Left ventricle myocardium superior (tissue), 1 donor: ENCODE results near the gene LANCL1. TPM values are rescaled to one million over a fixed set of nuclear protein-coding genes. Genes with fewer than 3 reads are reported as not detected.

ENCODE experiments used
- ATAC-seq: fragments of 200-7000 bp; cut with Tn5 transposase; one replicate; pipeline ENCODE4 v1.9.1; 2020; ENCODE audit warnings: mild to moderate bottlenecking, moderate library complexity
- DNase-seq: peaks from one replicate; pipeline ENCODE4 v3.0.0-alpha.2; 2020
- intact Hi-C: fragments of 100-400 bp; cut with micrococcal nuclease; formaldehyde crosslinking; loops from one replicate; pipeline ENCODE4 v1.11.0; 2022
- total RNA-seq: library from RNA; stranded (reverse); fragmentation: NEBNext Ultra II Directional; extraction: Animal tissue kit (Norgen Biotek cat#: 25700); gene quantifications from one replicate; pipeline ENCODE4 v1.2.1, GENCODE V29; 2021
- donor health status: DM: no; HTN: yes; CAD: no; lungs with severe emphysema.

The LANCL1 gene
- total RNA-seq, 1 donor from 2014 or later: 57.8 TPM

DNA sequence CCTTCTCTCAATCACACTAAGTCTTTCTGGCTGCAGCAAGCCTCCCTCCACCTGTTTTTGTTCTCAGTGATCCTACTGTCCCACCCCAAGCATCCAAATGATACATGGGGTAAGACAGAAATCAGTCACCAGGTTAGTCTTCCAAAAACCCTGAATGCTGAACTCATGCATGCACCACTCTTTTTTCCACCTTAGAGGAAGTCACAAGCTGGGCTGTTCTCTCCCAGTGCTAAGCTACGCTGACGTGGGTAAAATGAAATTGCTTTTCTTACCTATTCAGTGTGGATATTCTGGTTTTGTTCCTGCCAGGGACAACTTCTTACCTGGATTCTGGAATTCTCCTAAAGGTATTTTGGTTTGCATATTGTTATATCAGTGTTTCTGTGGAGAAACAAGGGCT is 54.2 kb downstream of the LANCL1 start:
- ATAC-seq (no peak), DNase-seq (no peak)
- intact Hi-C loops: no loop called here

- peak; percentile 58 for ATAC-seq
- DNase-seq: no peak
- intact Hi-C loops: no loop called here
Observed at GRCh38 chr2:210421916-210422315, 54.6 kb downstream of the LANCL1 start.

DNA sequence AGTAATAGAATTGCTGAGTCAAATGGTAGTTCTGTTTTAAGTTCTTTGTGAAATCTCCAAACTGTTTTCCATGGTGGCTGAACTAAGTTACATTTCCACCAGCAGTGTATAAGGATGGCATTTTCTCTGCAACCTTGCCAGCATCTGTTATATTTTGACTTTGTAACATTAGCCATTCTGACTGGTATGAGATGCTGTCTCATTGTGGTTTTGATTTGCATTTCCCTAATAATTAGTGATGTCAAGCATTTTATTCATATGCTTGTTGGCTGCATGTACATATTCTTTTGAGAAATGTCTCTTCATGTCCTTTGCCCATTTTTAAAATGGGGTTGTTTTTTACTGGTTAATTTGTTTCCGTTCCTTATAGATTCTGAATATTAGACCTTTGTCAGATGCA is 63.9 kb downstream of the LANCL1 start:
- no peak for ATAC-seq
- intact Hi-C loops: no loop called here
- no peak for DNase-seq

DNA sequence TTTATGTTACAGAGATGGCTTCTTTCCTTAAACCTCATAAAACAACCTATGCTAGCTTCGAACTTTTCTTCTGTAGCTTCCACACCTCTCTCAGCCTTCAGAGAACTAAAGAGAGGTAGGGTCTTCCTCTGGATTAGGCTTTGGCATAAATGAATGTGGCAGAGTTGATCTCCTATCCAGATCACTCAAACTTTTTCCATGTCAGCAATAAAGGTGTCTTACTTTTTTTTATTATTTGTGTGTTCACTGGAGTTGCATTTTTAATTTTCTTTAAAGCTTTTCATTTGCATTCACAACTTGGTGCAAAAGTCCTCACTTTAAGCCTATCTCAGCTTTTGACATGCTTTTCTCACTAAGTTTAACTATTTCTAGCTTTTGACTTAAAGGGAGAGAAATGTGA is 66.0 kb downstream of the LANCL1 start:
- DNase-seq: no peak
- no peak for ATAC-seq
- intact Hi-C loops: no loop called here

- no peak for ATAC-seq
- no peak for DNase-seq
- intact Hi-C loops: loop anchor here (5.0 kb wide), 1 partner anchor 152 kb away; no protein-coding TSS in a partner anchor
Observed at GRCh38 chr2:210399440-210400041, 77.0 kb downstream of the LANCL1 start.

- peak; percentile 92 for ATAC-seq
- no peak for DNase-seq
- intact Hi-C loops: no loop called here
Observed at GRCh38 chr2:210392469-210392881, 84.1 kb downstream of the LANCL1 start.

- no peak for ATAC-seq
- DNase-seq: no peak
- intact Hi-C loops: no loop called here
Observed at GRCh38 chr2:210389856-210390255, 86.7 kb downstream of the LANCL1 start.

DNA sequence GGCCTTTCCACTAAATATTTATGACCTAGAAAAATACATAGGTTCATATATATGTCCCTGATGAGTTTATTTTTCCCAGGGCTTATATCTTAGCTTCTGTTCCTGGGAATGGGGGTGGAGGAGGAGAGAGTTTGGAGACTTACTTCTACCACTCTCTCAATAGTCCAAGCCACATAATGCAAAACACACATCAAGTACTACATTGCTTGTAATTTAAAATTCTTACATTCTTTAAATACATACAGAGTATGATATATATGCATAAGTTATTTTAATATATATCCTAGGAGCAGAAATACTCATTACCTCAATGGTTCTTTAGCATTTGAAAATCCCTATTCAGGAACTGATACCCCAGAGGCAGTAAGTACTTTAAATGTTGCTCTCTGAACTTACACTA is 88.4 kb downstream of the LANCL1 start:
- DNase-seq (no peak), ATAC-seq (no peak)
- intact Hi-C loops: no loop called here

DNA sequence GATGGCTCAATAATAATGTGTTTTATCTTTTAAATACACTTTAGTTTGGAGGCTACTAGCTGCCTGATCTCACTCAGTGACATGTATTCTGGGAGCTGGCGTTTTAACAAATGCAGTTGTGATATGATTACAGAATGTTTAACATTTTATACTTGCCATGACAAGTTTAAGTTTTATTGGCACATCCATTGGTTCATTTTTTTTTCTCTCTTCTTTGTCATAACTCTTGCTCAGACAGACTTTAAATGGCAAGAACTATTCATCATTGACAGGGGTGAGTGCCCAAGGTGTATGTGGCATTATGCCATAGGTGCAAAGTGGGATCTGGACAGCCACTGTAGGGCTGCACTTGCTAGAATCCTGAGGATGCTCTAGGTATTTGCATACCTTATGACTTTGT is 89.5 kb downstream of the LANCL1 start:
- ATAC-seq (no peak), DNase-seq (no peak)
- intact Hi-C loops: no loop called here

Other genes with a start within 250 kb of the LANCL1 start
- gene MYL1, start 161.6 kb downstream of the LANCL1 start, total RNA-seq: not detected
- 3.1 TPM for gene CPS1, start 79.8 kb upstream of the LANCL1 start, total RNA-seq